Activated CD8-positive, alpha-beta memory T cell treated with anti-CD3 and anti-CD28 coated beads for 1 hour (primary cell): ENCODE results near the gene KIF3B.
A peak's percentile ranks its signal among the peaks of the same experiment; 100 is the strongest.
"Not testable (repeated sequence)": the region's sequence is repeated elsewhere in the genome, so short reads cannot be mapped to it uniquely, and the experiment has no call there.

ENCODE experiments used
- DNase-seq, 2 donors: peaks; one replicate each; pipeline ENCODE4 v3.0.0-alpha.2; 2020; ENCODE audit warnings: low read depth in 1 of 2; ENCODE audit errors: extremely low read depth in 1 of 2

KIF3B gene

DNA sequence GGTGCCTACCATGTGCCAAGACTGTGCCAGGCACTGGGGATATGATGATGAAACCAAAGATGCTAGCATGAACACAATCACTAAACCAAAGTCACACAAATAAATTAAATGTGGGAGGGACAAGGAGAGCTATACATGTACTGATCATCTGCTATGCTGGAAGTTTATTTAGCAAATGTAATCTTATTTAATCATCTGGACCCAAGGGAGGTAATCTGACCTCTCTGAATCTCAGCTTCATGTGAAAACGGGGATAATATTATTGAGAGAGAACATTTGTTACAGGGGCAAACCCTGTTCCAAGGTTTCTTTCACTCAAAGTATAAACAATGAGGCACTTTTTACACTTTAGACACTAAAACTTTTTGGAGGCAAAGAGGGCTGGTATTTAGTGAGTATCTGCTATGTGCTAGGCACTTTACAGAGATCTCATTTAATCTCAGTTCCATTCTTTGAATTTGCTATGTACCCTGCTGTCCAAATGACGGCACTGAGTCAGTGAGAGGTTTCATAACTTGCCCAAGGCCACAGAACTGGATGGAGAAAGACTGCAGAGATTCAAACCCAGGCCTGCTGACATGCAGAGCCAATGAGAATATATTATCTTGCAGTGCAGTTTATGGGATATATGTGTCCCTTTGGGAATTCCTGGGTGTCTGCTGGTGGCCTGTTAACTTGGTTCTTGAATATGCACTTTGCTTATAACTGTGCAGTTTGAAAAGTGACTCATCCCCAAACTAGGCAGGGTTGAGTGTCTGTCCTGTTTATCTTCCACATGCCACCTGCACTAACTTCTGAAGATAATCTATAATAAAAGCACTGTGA, 77.4 kb downstream of the KIF3B start:
- no peak for DNase-seq

DNA sequence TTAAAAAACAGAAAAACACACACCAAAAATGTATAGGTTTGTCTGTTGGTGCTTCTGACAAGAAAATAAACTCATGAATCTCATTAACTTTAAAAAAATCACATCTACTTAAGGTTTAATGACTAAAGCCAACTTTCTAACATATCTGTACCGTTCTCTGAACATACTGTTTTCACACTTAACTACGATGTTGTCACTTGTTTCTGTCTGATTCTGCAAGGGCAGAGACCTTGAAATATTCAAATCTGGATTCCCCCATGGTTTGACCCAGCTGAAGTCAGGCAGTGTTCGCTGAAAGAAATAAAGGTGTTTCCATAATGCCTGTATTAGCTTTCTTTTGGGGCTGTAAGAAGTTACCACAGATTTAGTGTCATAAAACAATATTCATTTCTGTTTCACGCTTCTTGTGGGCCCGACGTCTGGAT, 78.0 kb downstream of the KIF3B start:
- DNase-seq: no peak

DNA sequence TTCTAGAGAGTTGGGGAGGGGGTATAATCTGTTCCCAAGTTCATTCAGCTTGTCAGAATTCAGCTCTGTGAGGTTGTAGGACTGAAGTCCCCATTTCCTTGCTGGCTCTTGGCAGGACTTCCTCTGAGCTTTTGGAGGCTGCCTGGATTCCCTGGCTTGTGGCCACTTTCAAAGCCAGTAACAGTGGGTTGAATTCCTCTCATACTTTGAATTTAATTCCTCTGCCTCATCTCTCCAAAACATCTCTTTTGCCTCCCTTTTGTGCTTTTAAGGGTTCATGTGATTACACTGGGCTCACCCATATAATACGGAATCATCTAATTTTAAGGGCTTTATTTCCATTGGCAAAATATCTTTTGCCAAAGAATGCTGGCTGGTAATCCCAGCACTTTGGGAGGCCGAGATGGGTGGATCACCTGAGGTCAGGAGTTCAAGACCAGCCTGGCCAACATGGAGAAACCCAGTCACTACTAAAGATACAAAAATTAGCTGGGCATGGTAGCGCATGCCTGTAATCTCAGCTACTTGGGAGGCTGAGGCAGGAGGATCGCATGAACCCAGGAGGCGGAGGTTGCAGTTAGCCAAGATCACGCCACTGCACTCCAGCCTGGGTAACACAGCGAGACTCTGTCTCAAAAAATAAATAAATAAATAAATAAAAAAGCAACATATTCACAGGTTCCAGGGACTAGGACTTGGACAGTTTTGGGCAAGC, 78.6 kb downstream of the KIF3B start:
- not testable (repeated sequence) for DNase-seq

DNA sequence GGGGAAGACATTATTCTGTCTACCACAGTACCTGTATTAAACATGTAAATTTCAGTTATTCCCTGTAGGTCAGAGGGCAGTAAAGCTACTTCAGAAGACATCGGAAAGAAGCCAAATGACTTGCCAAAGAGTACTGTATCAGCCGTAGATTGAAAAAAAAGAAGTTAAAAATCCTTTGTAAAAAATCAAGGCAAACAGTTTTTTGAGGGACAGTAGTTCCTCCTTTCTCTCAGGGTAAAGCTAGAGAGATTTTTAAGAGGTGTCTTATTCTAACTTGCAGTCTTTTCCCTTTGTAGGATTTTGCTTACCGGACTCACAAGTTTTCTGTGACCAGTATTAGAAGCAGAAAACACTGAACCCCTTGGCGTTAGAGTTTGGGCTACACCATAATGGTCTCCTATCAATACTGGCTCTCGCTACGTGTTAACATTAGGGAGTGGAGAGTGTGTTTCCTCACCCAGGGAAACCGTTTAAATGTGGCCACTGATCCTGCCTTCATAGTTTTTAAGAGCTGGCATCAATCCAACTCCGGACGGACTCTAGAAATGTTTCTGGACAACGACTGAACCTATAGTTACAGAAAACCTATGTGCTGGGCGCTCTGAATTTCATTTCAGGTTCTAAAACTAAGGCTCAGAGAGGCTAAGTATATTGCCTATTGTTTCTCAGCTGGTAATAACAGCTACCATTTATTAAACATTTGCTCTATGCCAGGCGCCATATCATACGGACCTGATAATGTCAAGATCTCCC, 79.3 kb downstream of the KIF3B start:
- no peak for DNase-seq

DNA sequence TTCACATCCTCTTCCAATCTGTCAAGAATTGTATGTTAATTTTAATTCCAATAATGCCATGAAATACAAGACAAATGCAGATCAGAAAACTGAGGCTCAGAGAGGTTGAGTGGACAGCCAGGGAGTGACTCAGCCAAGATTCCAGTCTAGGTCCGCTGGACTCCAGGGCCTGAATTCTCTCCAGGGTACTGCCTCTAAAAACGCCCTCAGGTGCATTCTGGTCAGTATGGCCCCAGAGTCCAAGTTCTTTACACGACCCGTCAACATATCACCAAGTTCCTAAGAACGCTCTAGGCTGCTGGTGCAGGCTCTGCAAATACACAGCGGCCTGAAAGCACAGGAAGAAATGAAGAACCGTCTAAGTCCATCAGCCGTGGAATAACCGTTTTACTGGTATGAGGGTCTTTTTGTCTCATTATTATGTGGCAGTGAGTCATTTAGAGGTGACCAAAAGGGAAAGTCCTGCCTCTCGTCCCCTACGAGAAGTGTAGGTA, 80.0 kb downstream of the KIF3B start:
- DNase-seq: no peak

DNA sequence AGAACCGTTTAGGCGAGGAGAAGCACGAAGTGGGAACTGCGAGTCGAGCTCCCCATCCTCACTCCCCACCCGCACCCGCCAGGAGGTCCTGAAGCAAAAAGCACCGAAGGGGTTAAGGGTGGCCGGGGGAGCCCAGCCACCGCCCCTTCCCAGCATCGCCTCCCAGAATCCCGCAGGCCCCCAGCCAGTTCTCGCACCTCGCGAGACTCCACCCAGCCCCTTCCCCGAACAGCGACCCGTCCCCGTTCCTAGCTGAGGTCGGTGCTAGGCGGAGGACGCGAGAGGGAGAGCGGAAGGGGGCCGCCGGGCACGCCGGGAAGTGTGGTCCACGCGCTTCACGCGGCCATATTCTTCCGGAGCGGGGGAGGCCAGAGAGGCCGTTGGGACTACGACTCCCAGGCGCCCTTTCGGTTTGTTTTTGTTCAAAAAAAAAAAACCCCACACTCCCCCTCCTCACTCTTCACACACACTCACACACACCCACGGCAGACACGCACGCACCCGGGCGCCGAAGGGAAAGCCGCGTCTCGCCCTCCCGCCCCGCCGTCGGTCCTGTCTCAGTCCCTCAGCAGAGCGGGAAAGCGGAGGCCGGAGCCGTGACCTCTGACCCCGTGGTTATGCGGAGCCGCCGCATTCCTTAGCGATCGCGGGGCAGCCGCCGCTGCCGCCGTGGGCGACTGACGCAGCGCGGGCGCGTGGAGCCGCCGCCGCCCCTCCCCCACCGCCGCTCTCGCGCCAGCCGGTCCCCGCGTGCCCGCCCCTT, 80.6 kb downstream of the KIF3B start, which contains the start of gene ASXL1:
ASXL1 (plus strand) TSS at position 463 of the 763 bp plus-strand sequence. CDS start 445 bp downstream, outside the sequence.
- DNase-seq: peak; percentile 79 to 87

DNA sequence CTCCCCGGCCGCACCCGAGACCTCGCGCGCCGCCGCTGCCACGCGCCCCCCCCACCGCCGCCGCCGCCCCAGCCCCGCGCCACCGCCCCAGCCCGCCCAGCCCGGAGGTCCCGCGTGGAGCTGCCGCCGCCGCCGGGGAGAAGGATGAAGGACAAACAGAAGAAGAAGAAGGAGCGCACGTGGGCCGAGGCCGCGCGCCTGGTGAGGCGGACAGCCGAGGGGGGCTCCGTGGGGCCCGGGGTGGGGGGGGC, 81.1 kb downstream of the KIF3B start:
- DNase-seq: no peak

DNA sequence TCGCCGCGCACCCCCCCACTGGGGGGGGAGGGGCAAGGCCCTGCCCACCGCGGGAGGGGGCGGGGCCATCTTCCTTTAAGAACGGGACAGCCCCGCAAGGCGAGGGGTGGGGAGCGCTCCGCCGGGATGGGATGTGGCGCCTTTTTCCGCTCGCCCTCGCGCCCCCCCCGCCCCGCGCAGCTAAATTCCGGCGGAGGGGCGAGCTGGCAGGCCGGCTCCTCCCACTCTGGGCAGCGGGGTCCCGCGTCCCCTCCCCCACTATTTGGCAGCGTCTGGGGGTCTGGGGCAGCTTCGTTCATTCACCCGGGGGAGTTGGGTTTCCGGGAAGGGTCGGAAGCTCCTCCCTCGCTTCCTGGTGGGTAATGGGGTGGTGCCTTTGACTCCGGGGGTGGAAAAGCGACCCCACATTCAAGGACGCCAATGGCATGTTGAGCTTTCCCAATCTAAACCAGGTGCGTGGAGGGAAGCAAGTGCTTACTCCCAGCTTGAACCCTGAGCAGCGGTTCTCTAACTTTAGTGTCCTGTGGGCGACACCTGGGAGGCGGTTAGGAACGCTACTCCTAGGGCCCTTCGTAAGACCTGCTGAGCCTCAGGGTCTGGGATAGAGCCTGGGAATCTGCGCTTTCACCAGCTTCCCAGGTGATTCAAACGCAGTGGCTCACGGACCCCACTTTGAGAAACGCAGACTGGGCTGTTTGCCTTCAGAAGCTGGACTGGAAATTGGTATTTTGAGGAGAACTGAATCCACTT, 81.6 kb downstream of the KIF3B start:
- peak; percentile 27 to 60 for DNase-seq

DNA sequence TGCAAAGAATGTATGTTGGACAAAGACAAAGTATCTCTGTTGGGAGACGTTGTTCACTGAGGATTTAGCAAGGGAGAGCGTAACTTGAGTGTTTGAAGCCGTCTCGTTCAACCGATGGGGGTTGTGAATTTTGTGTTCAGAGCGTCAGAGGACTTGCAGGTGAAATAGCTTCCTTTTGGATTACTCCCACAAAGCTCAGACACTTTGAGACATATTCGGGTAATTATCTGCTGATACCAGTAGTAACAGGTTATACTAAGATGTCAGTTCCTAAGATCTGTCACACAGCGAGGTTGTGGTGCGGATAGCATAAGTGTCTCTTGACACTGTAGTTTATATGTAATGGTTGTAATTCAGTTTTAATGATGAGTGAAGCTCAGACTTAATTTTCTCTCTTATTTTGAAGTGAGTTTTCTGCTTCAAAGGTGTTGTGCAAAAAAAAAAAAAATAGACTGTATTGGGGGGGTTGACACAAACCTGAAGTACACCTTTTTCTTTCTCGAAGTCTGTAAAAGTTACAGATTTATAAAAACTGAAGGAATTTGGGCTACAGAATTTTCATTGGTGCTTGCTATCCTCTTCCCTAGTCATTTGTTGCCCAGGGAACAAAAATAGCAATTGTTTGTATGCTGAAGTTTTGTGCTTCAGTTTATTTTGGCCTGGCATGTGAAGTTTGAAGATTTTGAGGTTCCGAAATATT, 82.3 kb downstream of the KIF3B start:
- no peak for DNase-seq

DNA sequence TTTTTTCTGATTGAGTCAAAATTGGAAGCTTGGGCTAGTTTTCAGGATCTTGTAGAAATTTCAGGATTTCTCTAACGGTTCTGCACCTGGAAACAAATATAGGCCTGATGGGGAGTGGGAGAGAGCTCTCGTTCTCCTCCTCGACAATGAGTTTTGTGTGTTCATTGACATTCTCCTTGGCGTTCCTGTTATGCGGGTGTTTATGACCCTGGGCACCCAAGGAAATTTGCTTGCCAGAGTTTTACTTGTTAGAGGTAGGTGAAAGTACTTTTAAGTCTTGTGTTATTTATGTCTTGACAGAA, 82.8 kb downstream of the KIF3B start:
- DNase-seq: no peak

DNA sequence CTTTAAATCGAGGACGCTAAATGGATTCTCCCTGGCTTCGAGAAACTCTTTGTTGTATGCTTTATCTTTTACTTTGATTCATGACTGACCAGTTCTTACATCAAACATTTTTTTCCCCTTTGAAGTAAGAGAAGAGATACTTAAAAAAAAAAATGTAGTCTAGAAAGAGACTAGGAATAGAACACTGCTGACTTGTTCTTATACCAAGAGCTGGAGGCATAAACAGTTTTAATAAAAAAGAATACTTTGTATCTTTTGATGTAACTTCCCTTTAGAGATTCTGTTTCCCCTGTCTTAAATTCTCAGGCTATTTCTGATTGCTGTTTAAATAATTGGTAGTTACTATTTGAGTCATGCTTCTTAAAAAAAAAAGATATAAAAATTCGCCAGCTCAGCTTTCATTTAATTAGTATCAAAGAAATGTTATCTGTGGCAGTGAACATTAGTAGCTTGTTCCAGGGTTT, 85.5 kb downstream of the KIF3B start:
- DNase-seq: no peak

DNA sequence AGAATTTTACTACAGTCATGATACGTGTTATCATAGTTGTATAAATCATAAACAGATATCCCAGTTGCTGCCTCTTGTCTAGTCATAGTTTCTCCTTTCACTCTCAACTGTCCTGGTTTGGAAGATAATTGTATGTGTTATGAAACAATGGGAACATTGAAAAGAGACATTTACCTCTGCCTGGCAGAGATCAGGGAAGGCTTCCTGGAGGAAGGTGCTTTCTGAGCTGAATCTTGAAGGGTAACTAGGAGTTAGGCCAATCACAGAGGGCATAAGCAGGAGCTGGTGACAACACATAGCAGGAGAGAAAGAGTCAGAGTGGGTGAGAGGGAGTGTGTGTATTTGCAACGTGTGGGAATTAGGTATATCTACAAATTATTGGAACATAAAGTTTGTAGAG, 86.0 kb downstream of the KIF3B start:
- no peak for DNase-seq

DNA sequence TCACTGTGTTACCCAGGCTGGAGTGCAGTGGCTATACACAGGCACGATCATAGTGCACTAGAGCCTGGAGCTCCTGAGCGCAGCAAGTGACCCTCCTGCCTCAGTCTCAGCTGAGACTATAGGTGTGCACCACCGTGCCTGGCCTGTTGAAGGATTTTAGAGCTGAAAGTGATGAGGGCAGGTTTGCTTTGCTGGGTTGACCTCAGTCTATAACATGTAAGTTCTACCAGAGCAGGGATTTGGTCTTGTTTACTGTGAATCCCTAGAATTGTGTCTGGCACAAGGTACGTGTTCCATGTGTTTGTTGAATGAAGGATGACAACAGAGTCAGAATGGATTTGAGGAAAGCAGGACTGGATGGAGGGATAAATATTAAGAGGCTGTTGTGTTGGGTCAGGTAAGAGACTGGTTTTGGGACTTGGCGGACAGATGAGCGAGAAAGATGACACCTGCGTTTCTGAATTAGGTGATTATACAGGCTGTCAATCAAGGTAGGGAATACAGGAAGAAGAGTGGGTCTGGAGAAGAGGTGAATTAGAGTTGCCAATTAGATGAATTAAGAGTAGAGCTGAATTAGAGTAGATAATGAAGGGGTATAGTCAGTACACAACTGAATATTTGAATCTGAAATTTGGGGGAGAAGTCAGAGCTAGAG, 87.2 kb downstream of the KIF3B start:
- no peak for DNase-seq

DNA sequence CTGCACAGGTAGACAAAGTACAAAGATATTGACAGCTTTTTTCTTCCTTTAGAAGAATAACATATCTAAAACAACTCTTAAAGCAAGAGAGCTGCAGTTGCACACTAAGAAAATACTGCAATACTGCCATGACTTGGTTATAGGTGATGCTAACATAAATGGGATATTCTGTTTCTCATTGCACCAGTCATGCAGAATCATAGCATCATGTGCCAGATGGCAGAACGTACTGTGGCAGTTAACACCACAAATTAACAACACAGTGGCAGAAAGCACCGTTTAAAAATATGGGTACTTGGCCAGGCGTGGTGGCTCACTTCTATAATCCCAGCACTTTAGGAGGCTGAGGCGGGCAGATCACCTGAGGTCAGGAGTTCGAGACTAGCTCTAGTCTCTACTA, 88.1 kb downstream of the KIF3B start:
- DNase-seq: no peak

DNA sequence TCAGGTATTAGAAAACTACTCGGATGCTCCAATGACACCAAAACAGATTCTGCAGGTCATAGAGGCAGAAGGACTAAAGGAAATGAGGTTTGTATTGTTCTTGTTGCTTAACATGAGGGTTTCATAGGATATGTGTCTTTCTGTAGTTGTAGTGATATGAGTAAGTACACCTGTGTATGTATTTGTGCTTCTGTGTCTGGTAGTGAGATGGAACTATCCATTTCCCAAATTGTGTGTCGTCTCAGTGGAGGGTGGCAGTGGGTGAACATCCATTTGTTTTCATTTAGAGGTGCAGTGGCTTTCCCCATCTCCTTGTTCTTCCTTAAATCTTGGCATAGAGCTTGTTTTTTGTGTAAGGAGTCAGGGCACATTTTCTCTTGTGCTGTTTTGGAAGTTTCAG, 88.9 kb downstream of the KIF3B start:
- DNase-seq: no peak

DNA sequence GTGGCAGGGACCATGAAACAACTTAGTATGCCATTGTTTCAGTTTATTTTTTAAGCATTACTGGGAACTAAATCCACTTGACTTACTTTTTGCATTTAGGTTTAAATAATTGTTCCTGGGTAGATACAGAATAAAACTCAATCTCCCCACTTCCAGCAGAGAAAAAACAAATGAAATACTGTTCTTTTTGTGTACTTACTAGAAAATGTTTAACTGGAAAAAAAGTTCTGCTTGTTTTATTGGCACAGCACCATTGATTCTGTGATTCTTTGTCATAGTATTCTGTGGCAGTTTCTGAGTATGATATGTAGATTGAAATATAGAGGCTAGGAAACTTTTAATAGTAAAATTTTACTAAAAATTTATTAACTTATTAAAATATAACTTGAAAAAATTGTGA, 90.9 kb downstream of the KIF3B start:
- no peak for DNase-seq

DNA sequence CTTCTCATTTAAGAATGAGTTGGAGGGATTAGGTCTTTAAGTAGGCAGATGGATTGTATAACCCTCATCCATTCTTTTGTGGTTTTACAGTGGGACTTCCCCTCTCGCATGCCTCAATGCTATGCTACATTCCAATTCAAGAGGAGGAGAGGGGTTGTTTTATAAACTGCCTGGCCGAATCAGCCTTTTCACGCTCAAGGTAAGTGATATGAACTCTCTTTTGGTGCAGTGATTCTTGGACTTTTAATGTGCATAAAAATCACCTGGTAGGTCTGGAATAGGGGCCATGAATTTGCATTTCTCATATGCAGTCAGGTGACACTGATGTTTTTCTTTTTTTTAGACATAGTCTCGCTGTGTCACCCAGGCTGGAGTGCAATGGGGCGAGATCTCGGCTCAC, 91.5 kb downstream of the KIF3B start:
- DNase-seq: no peak

DNA sequence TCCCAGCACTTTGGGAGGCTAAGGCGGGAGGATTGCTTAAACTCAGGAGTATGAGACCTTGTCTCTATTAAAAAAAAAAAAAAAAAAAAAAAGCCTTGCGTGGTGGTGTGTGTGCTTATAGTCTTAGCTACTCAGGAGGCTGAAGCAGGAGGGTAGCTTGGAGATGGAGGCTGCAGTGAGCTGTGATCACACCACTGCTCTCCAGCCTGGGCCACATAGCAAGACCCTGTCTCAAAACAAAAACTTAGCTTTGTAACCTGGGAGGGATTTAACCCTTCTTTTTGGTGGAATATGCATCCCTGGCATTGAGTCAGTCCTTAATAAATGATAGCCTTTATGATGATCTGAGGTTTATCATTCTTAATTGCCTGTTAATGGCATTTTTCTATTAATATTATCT, 93.4 kb downstream of the KIF3B start:
- no peak for DNase-seq

DNA sequence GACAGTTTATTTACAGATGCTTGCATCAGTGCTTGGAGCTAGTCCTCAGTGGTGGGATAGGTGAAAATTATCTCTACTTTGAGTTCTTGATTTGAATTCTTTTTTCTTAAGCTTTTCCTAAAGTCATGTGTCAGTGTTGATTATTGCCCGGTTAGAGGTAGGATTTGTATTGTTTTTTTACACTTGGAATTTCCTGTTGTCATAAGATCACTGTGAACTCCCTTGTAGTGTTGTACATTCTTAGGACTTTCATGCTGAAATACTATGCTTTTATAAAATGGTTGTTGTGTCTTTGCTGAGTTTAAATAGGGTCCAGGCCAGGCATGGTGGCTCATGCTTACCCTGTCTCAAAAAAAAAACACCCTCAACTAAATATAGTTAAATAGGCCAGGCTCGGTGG, 101.0 kb downstream of the KIF3B start:
- DNase-seq: no peak
